Spleen (tissue), 11 donors: ENCODE measurements around the gene ADCK2. TPM values are rescaled to one million over a fixed set of nuclear protein-coding genes. Genes with fewer than 3 reads are reported as not detected.
"Not testable (repeated sequence)": the region's sequence is repeated elsewhere in the genome, so short reads cannot be mapped to it uniquely, and the experiment has no call there.

Experiments used
- DNase-seq: peaks from one replicate; pipeline ENCODE4 v3.0.0-alpha.2; 2020
- H3K27ac ChIP-seq, 8 donors: fragments of 200-600 bp; sonication (generic) in 7 of 8; 1 replicate in 4 of 8; 2 replicates in 4 of 8; pipeline versions ENCODE4 v1.5.0 to v1.8.0; 2016 to 2021; ENCODE audit warnings: inconsistent platforms in 4 of 8, mild to moderate bottlenecking in 4 of 8, moderate library complexity in 1 of 8
- H3K27me3 ChIP-seq, 7 donors: fragments of 200-600 bp; sonication (generic) in 6 of 7; replicated peaks in 1 of 7; 1 replicate in 4 of 7; 2 replicates in 3 of 7; pipeline versions ENCODE4 v1.5.0 to v1.8.0; 2016 to 2021; ENCODE audit warnings: inconsistent platforms in 3 of 7, mild to moderate bottlenecking in 1 of 7
- H3K36me3 ChIP-seq, 6 donors: fragments of 200-600 bp; sonication (generic) in 5 of 6; 1 replicate in 4 of 6; 2 replicates in 2 of 6; pipeline versions ENCODE4 v1.5.0 to v1.8.0; 2016 to 2021; ENCODE audit warnings: inconsistent platforms in 2 of 6
- H3K4me1 ChIP-seq, 6 donors: fragments of 200-600 bp; sonication (generic) in 5 of 6; 1 replicate in 3 of 6; 2 replicates in 3 of 6; pipeline versions ENCODE4 v1.5.0 to v1.8.0; 2016 to 2021; ENCODE audit warnings: inconsistent platforms in 3 of 6
- H3K4me3 ChIP-seq, 8 donors: fragments of 200-600 bp; sonication (generic) in 7 of 8; 1 replicate in 4 of 8; 2 replicates in 4 of 8; pipeline versions ENCODE4 v1.5.0 to v1.8.0; 2016 to 2021; ENCODE audit warnings: inconsistent platforms in 4 of 8, mild to moderate bottlenecking in 4 of 8, moderate library complexity in 2 of 8
- H3K9me3 ChIP-seq, 8 donors: fragments of 200-600 bp; sonication (generic) in 7 of 8; 1 replicate in 4 of 8; 2 replicates in 4 of 8; pipeline versions ENCODE4 v1.5.0 to v1.8.0; 2016 to 2021; ENCODE audit warnings: inconsistent platforms in 4 of 8
- POLR2A ChIP-seq, 3 donors: fragments of 450-650 bp; IDR thresholded peaks; one replicate each; pipeline ENCODE4 v1.5.1; 2017; ENCODE audit warnings: antibody characterized with exemption in 3 of 3, mild to moderate bottlenecking in 1 of 3
- POLR2AphosphoS5 ChIP-seq, 3 donors: sonication (generic); formaldehyde crosslinking; IDR thresholded peaks; one replicate each; pipeline ENCODE4 v1.5.1; 2017; ENCODE audit warnings: antibody characterized with exemption in 3 of 3
- WGBS, 5 donors: extraction: QIAGEN DNeasy Blood & Tissue Kit in 3 of 5; methylation state at CpG; one replicate each; pipeline versions ENCODE4 v1.1.5 to v1.1.7; 2013 to 2018; 5-methylcytosine and 5-hydroxymethylcytosine counted together
- intact Hi-C: fragments of 100-400 bp; cut with DNase I; formaldehyde crosslinking; loops from one replicate; pipeline ENCODE4 v1.15.0; 2023; ENCODE audit warnings: low total_unique reads
- polyA plus RNA-seq, 3 donors: library from polyadenylated mRNA; stranded (reverse); fragments of 200-250 nt; gene quantifications; one replicate each; pipeline ENCODE4 v1.2.1, GENCODE V29; 2013
- total RNA-seq, 7 donors: library from RNA; depleted of rRNA in 3 of 7; stranded (reverse); fragments of >200 nt in 3 of 7; fragmentation: NEBNext Ultra II Directional in 4 of 7; extraction: Animal tissue kit (Norgen Biotek cat#: 25700) in 4 of 7; gene quantifications; one replicate each; pipeline versions ENCODE4 v1.1.0 to v1.2.1, GENCODE V29; 2016 to 2021
- TF ChIP-seq, protein P1 (sequence below), 11 experiments: fragments of 200-600 bp in 7 of 11; fragments of 450-650 bp in 4 of 11; sonication (generic) in 4 of 11; IDR thresholded peaks in 8 of 11; conservative IDR thresholded peaks in 3 of 11; 1 replicate in 7 of 11; 2 replicates in 4 of 11; pipeline versions ENCODE4 v1.4.0 to v1.8.0; 2016 to 2021; ENCODE audit warnings: antibody characterized with exemption in 11 of 11, inconsistent platforms in 4 of 11, mild to moderate bottlenecking in 1 of 11
- donor health status: healthy with polysubstance abuse.
- donor health status: DM: no; HTN: no; CAD: no; lungs with moderate emphysema.
- donor health status: DM: no; HTN: no; CAD: no.
- donor health status: Bipolar disorder and iron deficiency.
- donor health status: healthy.
- donor health status: DM: no; HTN: no; CAD: no.
- donor health status: DM: yes; HTN: yes; CAD: no.

ADCK2 gene
- total and polyA plus RNA-seq, 10 donors = 10.6 to 25.2 (median 18.5) TPM

GRCh38 chr7:140689199-140690152, 16.7 kb downstream of the ADCK2 start:
- WGBS, 5 donors = 94 to 97% (median 95%) methylated on average over 16 of the region's 16 CpGs
- intact Hi-C loops = loop anchor here (10.0 kb wide), 1 partner anchor 325 kb away; the partner anchor contains the start of gene MRPS33
- H3K27me3 ChIP-seq = no peaks in the 10 kb centered on the region
- peaks cover 0 to 91% (median 34%) of the 10 kb centered on the region in 6 donors for H3K36me3 ChIP-seq
- DNase-seq = peak; percentile 50
- no peaks in the 10 kb centered on the region for H3K9me3 ChIP-seq
- H3K4me3 ChIP-seq = no peak overlapping the region
- TF ChIP-seq, protein P1, sequence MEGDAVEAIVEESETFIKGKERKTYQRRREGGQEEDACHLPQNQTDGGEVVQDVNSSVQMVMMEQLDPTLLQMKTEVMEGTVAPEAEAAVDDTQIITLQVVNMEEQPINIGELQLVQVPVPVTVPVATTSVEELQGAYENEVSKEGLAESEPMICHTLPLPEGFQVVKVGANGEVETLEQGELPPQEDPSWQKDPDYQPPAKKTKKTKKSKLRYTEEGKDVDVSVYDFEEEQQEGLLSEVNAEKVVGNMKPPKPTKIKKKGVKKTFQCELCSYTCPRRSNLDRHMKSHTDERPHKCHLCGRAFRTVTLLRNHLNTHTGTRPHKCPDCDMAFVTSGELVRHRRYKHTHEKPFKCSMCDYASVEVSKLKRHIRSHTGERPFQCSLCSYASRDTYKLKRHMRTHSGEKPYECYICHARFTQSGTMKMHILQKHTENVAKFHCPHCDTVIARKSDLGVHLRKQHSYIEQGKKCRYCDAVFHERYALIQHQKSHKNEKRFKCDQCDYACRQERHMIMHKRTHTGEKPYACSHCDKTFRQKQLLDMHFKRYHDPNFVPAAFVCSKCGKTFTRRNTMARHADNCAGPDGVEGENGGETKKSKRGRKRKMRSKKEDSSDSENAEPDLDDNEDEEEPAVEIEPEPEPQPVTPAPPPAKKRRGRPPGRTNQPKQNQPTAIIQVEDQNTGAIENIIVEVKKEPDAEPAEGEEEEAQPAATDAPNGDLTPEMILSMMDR (IDR thresholded peaks at IDR 0.05 in 8 of 11, conservative IDR thresholded peaks at IDR 0.05 in 3 of 11) = no peak
- TF ChIP-seq POLR2AphosphoS5 (IDR thresholded peaks at IDR 0.05) = no peak
- TF ChIP-seq POLR2A (IDR thresholded peaks at IDR 0.05) = no peak
- H3K27ac ChIP-seq = no peak overlapping the region
- H3K4me1 ChIP-seq = no peaks in the 10 kb centered on the region

DNA sequence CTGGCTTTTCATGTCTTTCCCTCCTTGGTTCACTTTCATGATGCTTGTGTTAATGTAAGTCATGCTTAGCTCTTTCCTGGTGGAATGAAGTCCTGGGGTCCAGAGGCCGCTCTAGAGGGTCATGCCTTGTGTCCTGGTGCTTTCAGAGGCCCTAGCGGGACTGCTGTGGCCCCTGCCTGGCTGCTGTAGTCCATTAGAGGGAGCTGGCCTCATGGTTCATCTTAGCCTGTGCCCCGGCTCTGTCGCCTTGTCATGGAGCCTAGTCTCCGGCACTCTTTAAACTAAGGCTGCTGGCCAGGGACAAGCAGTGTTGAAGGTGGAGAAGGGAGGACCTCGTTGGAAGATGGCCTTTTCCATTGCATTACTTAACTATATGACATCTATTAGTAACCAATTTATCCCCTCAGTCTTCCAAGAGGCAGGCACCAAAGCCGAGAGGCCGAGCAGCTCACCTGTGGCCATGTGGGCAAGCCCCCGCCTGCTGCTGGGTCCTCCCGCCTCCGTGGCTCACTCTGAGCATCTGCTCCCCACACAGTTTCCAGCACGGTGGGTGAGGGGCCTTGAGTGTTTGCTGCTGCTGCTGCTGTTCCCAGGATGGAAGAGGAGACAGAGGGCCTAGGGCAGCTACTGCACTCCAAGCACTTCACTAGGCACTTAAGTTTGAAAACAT, 18.8 kb downstream of the ADCK2 start:
- Histone ChIP-seq H3K4me1 (peaks cover 4 to 11% (median 8%) of the 10 kb centered on the region in 6 donors), H3K4me3 (no peak overlapping the region), H3K27ac (no peak overlapping the region), H3K36me3 (peaks cover 0 to 76% (median 31%) of the 10 kb centered on the region in 6 donors), H3K27me3 (no peaks in the 10 kb centered on the region), H3K9me3 (no peaks in the 10 kb centered on the region)
- 93 to 95% (median 94%) methylated on average over 12 of the region's 12 CpGs for WGBS, 5 donors
- DNase-seq = peak; percentile 57
- TF ChIP-seq, protein P1 (IDR thresholded peaks at IDR 0.05 in 8 of 11, conservative IDR thresholded peaks at IDR 0.05 in 3 of 11) = no peak
- intact Hi-C loops = loop anchor here (10.0 kb wide), 1 partner anchor 323 kb away; the partner anchor contains the start of gene MRPS33

DNA sequence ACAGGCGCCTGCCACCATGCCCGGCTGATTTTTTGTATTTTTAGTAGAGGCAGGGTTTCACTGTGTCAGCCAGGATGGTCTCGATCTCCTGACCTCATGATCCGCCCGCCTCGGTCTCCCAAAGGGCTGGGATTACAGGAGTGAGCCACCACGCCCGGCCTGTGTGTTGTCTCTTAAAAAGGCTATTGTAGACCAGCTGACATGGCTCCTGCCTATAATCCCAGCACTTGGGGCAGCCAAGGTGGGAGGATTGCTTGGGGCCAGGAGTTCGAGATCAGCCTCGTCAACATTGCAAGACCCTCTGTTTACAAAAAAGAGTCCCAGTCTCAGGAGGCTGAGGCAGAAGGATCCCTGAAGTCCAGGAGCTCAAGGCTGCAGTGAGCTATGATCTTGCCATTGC, 21.1 kb downstream of the ADCK2 start:
- WGBS, 5 donors = 95 to 99% (median 96%) methylated on average over 10 of the region's 10 CpGs
- H3K27ac ChIP-seq, H3K4me3 ChIP-seq, DNase-seq, H3K9me3 ChIP-seq, H3K27me3 ChIP-seq: not testable (repeated sequence)
- Histone ChIP-seq H3K36me3 (peaks cover 0 to 52% (median 18%) of the 10 kb centered on the region in 6 donors), H3K4me1 (peaks cover 13 to 29% (median 24%) of the 10 kb centered on the region in 6 donors)
- intact Hi-C loops = loop anchor here (10.0 kb wide), 1 partner anchor 321 kb away; the partner anchor contains the start of gene MRPS33

GRCh38 chr7:140694592-140694991, 21.8 kb downstream of the ADCK2 start:
- TF ChIP-seq POLR2A (IDR thresholded peaks at IDR 0.05) (no peak), POLR2AphosphoS5 (IDR thresholded peaks at IDR 0.05) (no peak)
- TF ChIP-seq, protein P1 (IDR thresholded peaks at IDR 0.05 in 8 of 11, conservative IDR thresholded peaks at IDR 0.05 in 3 of 11) = no peak
- Histone ChIP-seq H3K4me3 (no peak overlapping the region), H3K27ac (no peak overlapping the region), H3K4me1 (peaks cover 13 to 35% (median 28%) of the 10 kb centered on the region in 6 donors), H3K27me3 (no peaks in the 10 kb centered on the region), H3K9me3 (no peaks in the 10 kb centered on the region), H3K36me3 (peaks cover 0 to 45% (median 12%) of the 10 kb centered on the region in 6 donors)
- peak; percentile 69 for DNase-seq
- intact Hi-C loops = loop anchor here (10.0 kb wide), 1 partner anchor 320 kb away; the partner anchor contains the start of gene MRPS33
- WGBS, 5 donors = 87 to 97% (median 91%) methylated on average over 5 to 6 of the region's 6 CpGs
